ENCODE data around the gene ZNF488. TPM values are rescaled to one million over a fixed set of nuclear protein-coding genes. Genes with fewer than 3 reads are reported as not detected.
"Not testable (repeated sequence)": the region's sequence is repeated elsewhere in the genome, so short reads cannot be mapped to it uniquely, and the experiment has no call there.

The ZNF488 gene
- polyA plus RNA-seq, 1 experiment = 0.15 TPM

GRCh38 chr10:47389619-47390018 is 5.5 kb upstream of the ZNF488 start:
- CTCF ChIA-PET = no interaction called here
- TF ChIP-seq CTCF (IDR thresholded peaks at IDR 0.05; ENCODE audit: insufficient read depth, low read depth, low read length) = no peak
- no peak for DNase-seq (ENCODE audit: low read depth)
- Histone ChIP-seq H3K27me3 (ENCODE audit: control insufficient read depth, insufficient read depth, low read length) (no peaks in the 10 kb centered on the region), H3K36me3 (ENCODE audit: control insufficient read depth, insufficient read depth, low read length) (no peaks in the 10 kb centered on the region), H3K4me3 (ENCODE audit: low read depth, low read length) (no peak overlapping the region)
- POLR2A ChIA-PET = no interaction called here

GRCh38 chr10:47388879-47389278 is 4.8 kb upstream of the ZNF488 start:
- TF ChIP-seq CTCF (IDR thresholded peaks at IDR 0.05; ENCODE audit: insufficient read depth, low read depth, low read length) = no peak
- no peak overlapping the region for H3K4me3 ChIP-seq (ENCODE audit: low read depth, low read length)
- no peaks in the 10 kb centered on the region for H3K27me3 ChIP-seq (ENCODE audit: control insufficient read depth, insufficient read depth, low read length)
- no peak for DNase-seq (ENCODE audit: low read depth)
- ChIA-PET POLR2A (no interaction called here), CTCF (no interaction called here)
- H3K36me3 ChIP-seq (ENCODE audit: control insufficient read depth, insufficient read depth, low read length) = no peaks in the 10 kb centered on the region

GRCh38 chr10:47386104-47386503 is 2.0 kb upstream of the ZNF488 start:
- H3K36me3 ChIP-seq (ENCODE audit: control insufficient read depth, insufficient read depth, low read length); H3K4me3 ChIP-seq (ENCODE audit: low read depth, low read length); CTCF ChIA-PET; DNase-seq (ENCODE audit: low read depth); POLR2A ChIA-PET; H3K27me3 ChIP-seq (ENCODE audit: control insufficient read depth, insufficient read depth, low read length): not testable (repeated sequence)

- ChIA-PET CTCF (interaction anchor here (0.9 to 2.4 kb wide), 4 partner anchors 8 to 55 kb away, joined by 3 to 10 read pairs (median 6); no protein-coding TSS in a partner anchor), POLR2A (no interaction called here)
These were observed 589 bp downstream of the ZNF488 start for GRCh38 chr10:47383261-47384147.

GRCh38 chr10:47381427-47382379 is 2.4 kb downstream of the ZNF488 start:
- ChIA-PET CTCF (interaction anchor here (2.3 to 2.8 kb wide), 2 partner anchors 17 to 19 kb away, joined by 8 to 12 read pairs; no protein-coding TSS in a partner anchor), POLR2A (no interaction called here)
- Histone ChIP-seq H3K36me3 (ENCODE audit: control insufficient read depth, insufficient read depth, low read length) (no peaks in the 10 kb centered on the region), H3K4me3 (ENCODE audit: low read depth, low read length) (no peak overlapping the region), H3K27me3 (ENCODE audit: control insufficient read depth, insufficient read depth, low read length) (peaks cover 20% of the 10 kb centered on the region)
- no peak for TF ChIP-seq CTCF (IDR thresholded peaks at IDR 0.05; ENCODE audit: insufficient read depth, low read depth, low read length)
- DNase-seq (ENCODE audit: low read depth) = no peak

More at GRCh38 chr10:47383261-47384147, 589 bp downstream of the ZNF488 start:
- TF ChIP-seq CTCF (IDR thresholded peaks at IDR 0.05; ENCODE audit: insufficient read depth, low read depth, low read length) = no peak
- no peak for DNase-seq (ENCODE audit: low read depth)
- peaks cover 7% of the 10 kb centered on the region for H3K27me3 ChIP-seq (ENCODE audit: control insufficient read depth, insufficient read depth, low read length)
- no peaks in the 10 kb centered on the region for H3K36me3 ChIP-seq (ENCODE audit: control insufficient read depth, insufficient read depth, low read length)
- peak overlapping the region; percentile 85 for H3K4me3 ChIP-seq (ENCODE audit: low read depth, low read length)
